HG03565 (cell line): ENCODE results near the gene RBFOX2.
"Not testable (repeated sequence)": the region's sequence is repeated elsewhere in the genome, so short reads cannot be mapped to it uniquely, and the experiment has no call there.

Source experiments
- ATAC-seq: cut with Tn5 transposase; IDR thresholded peaks from one replicate; pipeline ENCODE4 v1.9.1; 2021; ENCODE audit warnings: mild to moderate bottlenecking, moderate library complexity; ENCODE audit not compliant: unreplicated experiment

Gene RBFOX2

GRCh38 chr22:35795476-35795875, 233.1 kb downstream of the RBFOX2 start:
- ATAC-seq: no peak

- no peak for ATAC-seq
Observed at GRCh38 chr22:35792506-35792905, 236.1 kb downstream of the RBFOX2 start.

DNA sequence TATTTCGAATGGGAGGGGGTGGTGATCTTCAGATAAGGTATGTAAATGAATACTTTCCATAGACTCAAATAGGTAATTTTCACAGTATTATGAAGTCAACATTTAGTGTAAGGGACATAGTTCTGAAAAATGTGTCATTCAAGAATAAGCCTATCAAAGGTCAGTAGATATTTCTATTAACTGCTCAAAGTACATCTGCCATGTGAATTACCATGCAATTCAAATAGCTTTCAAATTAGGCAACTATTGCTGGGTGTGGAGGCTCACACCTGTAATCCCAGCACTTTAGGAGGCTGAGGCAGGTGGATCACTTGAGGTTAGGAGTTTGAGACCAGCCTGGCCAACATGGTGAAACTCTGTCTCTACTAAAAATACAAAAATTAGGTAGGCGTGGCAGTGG, 236.8 kb downstream of the RBFOX2 start:
- not testable (repeated sequence) for ATAC-seq

GRCh38 chr22:35785181-35785923, 243.3 kb downstream of the RBFOX2 start:
- ATAC-seq: no peak

- no peak for ATAC-seq
Observed at GRCh38 chr22:35784633-35785032, 244.0 kb downstream of the RBFOX2 start.

GRCh38 chr22:35783943-35784614, 244.5 kb downstream of the RBFOX2 start:
- no peak for ATAC-seq

DNA sequence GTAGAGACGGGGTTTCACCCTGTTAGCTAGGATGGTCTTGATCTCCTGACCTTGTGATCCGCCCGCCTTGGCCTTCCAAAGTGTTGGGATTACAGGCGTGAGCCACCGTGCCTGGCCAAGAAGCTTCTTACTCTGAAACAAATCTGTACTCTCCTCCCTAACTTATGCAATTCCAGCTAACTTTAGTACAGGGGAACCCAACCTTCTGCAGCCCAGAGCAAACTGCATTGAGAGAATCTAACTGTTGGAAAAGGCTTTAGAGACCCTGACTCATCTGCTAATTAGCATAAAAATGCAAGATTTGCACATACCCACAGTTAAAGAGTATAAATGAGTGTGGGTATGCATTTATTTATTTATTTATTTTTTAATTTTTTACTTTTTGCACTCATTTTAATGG, 246.1 kb downstream of the RBFOX2 start:
- ATAC-seq: no peak

- no peak for ATAC-seq
Observed at GRCh38 chr22:35781898-35782297, 246.7 kb downstream of the RBFOX2 start.

GRCh38 chr22:35777335-35777975, 251.2 kb downstream of the RBFOX2 start:
- no peak for ATAC-seq

DNA sequence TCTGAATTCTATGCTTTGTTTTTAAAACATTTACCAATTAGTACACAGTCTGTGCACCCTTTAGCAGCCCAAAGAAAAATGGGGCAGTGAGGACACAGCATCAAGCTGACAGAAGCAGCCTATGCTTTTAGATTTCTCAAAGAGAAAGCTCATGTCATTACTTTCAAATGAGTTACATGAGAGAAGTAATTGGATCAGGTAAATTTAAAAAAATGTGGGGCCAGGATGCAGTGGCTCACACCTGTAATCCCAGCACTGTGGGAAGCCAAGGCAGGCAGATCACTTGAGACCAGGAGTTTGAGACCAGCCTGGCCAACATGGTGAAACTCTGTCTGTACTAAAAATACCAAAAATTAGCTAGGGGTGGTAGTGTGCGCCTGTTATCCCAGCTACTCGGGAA, 253.3 kb downstream of the RBFOX2 start:
- ATAC-seq: no peak

DNA sequence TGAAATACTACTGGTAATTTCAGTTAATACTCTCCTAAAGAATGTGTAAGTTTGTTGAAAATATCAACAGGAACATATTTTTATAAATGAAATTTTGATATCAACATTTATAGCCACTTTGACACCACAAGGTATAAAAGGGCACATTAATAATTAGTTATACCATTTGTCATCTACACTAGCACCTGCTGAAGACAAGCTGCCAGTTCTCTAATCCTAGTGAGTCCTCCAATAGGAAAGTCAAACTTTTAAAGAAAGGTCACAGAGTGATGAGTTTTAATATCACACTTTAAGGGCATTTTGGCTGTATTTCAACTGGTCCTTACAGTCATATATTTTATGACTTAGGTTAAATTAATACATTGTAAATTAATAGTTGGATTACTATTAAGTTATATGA, 258.6 kb downstream of the RBFOX2 start:
- ATAC-seq: no peak

- no peak for ATAC-seq
Observed at GRCh38 chr22:35766654-35767580, 261.7 kb downstream of the RBFOX2 start.

GRCh38 chr22:35761037-35761436, 267.6 kb downstream of the RBFOX2 start:
- ATAC-seq: no peak

DNA sequence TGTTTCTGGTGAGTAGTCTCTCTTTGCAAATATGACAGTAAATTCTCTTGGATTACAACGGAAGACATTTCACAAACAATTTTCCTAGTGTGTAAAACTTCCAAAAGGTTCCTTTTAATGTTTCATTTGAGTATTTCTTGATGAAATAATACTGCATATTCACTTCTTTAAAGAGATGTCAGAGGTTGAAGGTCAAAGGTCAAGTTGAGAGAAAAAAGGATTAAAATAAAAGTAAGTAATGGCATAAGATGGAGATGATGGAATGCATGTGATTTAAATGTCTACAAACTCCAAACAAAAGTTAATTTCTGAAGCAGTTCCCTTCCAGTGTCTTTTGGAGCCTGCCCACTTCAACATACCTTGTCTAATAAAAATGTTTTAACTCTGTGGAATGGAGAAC, 270.2 kb downstream of the RBFOX2 start:
- ATAC-seq: no peak

DNA sequence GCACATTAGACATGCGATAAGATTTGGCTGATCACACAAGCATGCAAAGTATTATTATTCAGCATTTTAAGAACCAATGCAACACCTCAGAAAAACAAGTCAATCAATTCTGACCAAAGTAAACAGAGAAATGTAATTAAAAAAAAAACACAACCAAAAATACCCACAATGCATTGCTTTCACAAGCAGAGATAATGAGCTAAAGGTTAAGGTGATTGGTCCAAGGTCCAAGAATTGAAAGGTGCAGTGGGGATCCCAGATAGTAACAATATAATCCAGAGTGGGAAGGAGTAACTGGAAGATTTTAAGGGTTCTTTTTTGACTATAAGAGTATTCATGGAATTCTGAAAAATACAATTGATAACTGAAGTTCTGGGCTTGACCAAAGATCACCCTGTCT, 271.9 kb downstream of the RBFOX2 start:
- no peak for ATAC-seq

DNA sequence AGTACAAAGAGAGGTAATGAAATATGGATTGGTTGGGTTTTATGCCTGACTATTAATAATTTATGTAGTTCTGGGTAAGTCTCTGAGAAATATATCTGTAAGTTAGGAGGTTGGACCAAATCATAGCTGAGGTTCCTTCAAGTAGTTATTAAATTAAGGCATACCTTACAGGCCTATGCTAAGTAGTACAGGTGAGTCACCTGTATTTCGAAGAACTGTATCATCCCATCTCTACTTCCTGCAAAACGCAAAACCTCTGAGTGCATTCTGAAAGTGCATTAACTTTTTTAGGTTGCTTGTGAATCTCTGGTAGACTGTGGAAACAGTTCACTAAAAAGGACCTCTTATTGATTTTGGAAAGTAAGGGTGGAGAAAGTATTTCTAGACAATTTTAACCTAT, 273.9 kb downstream of the RBFOX2 start:
- no peak for ATAC-seq

DNA sequence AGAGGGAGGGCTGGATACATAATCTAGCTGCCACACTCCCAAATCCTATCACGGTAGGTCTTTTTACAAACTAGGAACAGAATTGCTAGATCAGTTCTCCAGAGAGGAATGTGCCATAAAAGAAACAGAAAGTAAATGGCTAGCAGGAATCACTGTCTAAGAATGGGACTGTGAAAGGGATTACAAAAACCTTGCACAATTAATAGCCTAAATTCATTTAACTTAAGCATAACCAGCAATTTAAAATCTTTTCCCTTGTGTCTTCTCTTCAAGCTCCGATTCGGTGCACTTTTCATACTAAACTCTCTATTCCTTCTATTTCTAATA, 275.8 kb downstream of the RBFOX2 start:
- ATAC-seq: no peak

GRCh38 chr22:35752006-35752862, 276.4 kb downstream of the RBFOX2 start:
- ATAC-seq: no peak

- peak; percentile 57 for ATAC-seq
Observed at GRCh38 chr22:35749808-35750207, 278.8 kb downstream of the RBFOX2 start.
